ENCODE measurements around the gene FGL2.
A peak's percentile ranks its signal among the peaks of the same experiment; 100 is the strongest.

FGL2 gene

GRCh38 chr7:77199013-77199966, at the start of gene FGL2:
Gene FGL2, minus strand, starts transcription at chr7:77199819. Its CDS starts 26 bp downstream, at chr7:77199793.
- no peak for TF ChIP-seq ZFX (IDR thresholded peaks at IDR 0.05; ENCODE audit: borderline replicate concordance)
- TF ChIP-seq, protein P1, sequence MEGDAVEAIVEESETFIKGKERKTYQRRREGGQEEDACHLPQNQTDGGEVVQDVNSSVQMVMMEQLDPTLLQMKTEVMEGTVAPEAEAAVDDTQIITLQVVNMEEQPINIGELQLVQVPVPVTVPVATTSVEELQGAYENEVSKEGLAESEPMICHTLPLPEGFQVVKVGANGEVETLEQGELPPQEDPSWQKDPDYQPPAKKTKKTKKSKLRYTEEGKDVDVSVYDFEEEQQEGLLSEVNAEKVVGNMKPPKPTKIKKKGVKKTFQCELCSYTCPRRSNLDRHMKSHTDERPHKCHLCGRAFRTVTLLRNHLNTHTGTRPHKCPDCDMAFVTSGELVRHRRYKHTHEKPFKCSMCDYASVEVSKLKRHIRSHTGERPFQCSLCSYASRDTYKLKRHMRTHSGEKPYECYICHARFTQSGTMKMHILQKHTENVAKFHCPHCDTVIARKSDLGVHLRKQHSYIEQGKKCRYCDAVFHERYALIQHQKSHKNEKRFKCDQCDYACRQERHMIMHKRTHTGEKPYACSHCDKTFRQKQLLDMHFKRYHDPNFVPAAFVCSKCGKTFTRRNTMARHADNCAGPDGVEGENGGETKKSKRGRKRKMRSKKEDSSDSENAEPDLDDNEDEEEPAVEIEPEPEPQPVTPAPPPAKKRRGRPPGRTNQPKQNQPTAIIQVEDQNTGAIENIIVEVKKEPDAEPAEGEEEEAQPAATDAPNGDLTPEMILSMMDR (IDR thresholded peaks at IDR 0.05) = no peak
- H3K27ac ChIP-seq = no peak within 1 kb of the TSS

GRCh38 chr7:77248154-77248553, 48.5 kb upstream of the FGL2 start:
- TF ChIP-seq, protein P1 (IDR thresholded peaks at IDR 0.05) = no peak
- TF ChIP-seq ZFX (IDR thresholded peaks at IDR 0.05; ENCODE audit: borderline replicate concordance) = no peak
- H3K27ac ChIP-seq = no peak overlapping the region

- H3K27ac ChIP-seq = no peak overlapping the region
- TF ChIP-seq, protein P1 (IDR thresholded peaks at IDR 0.05) = peak; percentile 98
- TF ChIP-seq ZFX (IDR thresholded peaks at IDR 0.05; ENCODE audit: borderline replicate concordance) = no peak
These were observed 47.7 kb upstream of the FGL2 start for GRCh38 chr7:77247206-77247850.

- TF ChIP-seq, protein P1 (IDR thresholded peaks at IDR 0.05) = no peak
- TF ChIP-seq ZFX (IDR thresholded peaks at IDR 0.05; ENCODE audit: borderline replicate concordance) = no peak
- no peak overlapping the region for H3K27ac ChIP-seq
These were observed 46.5 kb upstream of the FGL2 start for GRCh38 chr7:77246026-77246640.

GRCh38 chr7:77245015-77245755, 45.6 kb upstream of the FGL2 start:
- TF ChIP-seq, protein P1 (IDR thresholded peaks at IDR 0.05) = no peak
- no peak for TF ChIP-seq ZFX (IDR thresholded peaks at IDR 0.05; ENCODE audit: borderline replicate concordance)
- no peak overlapping the region for H3K27ac ChIP-seq

DNA sequence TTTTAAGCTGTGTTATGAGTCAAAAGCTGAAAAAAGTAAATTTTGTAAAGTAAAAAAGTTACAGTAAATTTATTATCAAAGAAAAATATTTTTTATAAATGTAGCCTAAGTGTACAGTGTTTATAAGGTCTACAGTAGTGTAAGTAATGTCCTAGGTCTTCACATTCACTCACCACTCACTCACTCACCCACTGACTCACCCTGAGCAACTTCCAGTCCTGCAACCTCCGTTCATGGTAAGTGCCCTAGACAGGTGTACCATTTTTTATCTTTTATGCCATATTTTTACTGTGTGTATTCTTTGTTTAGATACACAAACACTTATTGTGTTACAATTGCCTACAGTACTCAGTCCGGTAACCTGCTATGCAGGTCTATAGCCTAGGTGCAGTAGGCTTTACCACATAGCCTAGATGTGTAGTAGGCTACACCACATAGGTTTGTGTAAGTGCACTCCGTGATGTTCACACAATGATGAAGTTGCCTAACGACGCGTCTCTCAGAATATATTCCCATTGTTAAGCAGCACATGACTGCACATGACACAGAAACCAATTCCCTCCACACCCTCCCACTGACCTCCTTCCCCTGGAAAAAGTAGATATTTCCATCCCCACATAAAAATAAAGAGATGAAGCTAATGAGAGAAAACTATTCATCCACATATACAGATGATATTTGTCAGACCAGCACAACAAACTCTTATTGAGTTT, 44.8 kb upstream of the FGL2 start:
- H3K27ac ChIP-seq = no peak overlapping the region
- TF ChIP-seq, protein P1 (IDR thresholded peaks at IDR 0.05) = no peak
- TF ChIP-seq ZFX (IDR thresholded peaks at IDR 0.05; ENCODE audit: borderline replicate concordance) = no peak

All from 22Rv1 (cell line).